ENCODE measurements around the gene CLIC5. TPM values are rescaled to one million over a fixed set of nuclear protein-coding genes. Genes with fewer than 3 reads are reported as not detected.

Gene CLIC5
- total RNA-seq, 4 donors from 2014 or later: 1.2 to 1.9 (median 1.4) TPM

DNA sequence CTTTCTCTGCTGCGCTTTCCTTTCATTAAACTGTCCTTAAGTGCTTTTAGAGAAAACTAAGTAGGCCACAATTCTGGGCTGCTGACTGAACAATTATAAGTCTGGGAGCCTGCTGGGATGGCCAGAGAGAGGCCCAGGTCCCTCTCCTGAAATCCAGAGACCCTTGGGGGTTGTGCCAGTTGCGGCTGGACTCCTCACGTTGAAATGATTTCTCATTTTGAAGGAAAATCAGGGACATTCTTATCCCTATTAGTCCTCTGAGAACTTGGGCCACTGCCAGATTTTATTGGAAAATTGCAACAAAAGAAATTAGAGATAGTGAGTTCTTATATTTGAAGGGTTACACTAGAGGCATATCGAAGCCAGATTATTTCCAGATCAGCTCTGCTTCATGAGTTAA, 145.1 kb downstream of the CLIC5 start:
- H3K4me3 ChIP-seq (ENCODE audit: low read depth, poor library complexity, severe bottlenecking): no peak overlapping the region
- 74 to 75% methylated on average over 4 of the region's 4 CpGs for WGBS, 2 donors
- no peak for DNase-seq (ENCODE audit: low spot score in 2 of 2)
- TF ChIP-seq, protein P1, sequence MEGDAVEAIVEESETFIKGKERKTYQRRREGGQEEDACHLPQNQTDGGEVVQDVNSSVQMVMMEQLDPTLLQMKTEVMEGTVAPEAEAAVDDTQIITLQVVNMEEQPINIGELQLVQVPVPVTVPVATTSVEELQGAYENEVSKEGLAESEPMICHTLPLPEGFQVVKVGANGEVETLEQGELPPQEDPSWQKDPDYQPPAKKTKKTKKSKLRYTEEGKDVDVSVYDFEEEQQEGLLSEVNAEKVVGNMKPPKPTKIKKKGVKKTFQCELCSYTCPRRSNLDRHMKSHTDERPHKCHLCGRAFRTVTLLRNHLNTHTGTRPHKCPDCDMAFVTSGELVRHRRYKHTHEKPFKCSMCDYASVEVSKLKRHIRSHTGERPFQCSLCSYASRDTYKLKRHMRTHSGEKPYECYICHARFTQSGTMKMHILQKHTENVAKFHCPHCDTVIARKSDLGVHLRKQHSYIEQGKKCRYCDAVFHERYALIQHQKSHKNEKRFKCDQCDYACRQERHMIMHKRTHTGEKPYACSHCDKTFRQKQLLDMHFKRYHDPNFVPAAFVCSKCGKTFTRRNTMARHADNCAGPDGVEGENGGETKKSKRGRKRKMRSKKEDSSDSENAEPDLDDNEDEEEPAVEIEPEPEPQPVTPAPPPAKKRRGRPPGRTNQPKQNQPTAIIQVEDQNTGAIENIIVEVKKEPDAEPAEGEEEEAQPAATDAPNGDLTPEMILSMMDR (IDR thresholded peaks at IDR 0.05): no peak
- TF ChIP-seq POLR2A (IDR thresholded peaks at IDR 0.05): no peak
- intact Hi-C loops (cut with DNase I; ENCODE audit: low total_unique reads): no loop called here

DNA sequence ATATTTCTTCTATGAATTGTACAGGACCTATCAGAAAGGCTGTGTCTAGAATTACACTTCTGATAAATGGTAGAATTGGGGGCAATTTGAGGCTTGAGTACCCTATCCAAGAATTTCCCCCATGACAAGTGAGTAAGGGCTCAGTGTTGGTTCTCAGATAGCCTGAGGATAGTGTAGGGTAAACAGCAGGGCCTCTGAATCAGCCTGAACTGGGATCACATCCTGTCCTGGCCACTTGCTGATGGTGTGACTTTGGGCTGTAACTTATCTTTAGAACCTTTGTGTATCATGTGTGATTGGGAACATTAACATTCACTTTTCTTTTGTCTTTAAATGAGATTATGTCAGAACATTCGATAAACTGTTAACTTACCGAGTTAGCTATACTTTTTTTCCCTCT, 151.0 kb downstream of the CLIC5 start:
- no peak for TF ChIP-seq POLR2A (IDR thresholded peaks at IDR 0.05)
- TF ChIP-seq, protein P1 (IDR thresholded peaks at IDR 0.05): no peak
- H3K4me3 ChIP-seq (ENCODE audit: low read depth, poor library complexity, severe bottlenecking): no peak overlapping the region
- no peak for DNase-seq (ENCODE audit: low spot score in 2 of 2)
- WGBS, 2 donors: 92 to 95% methylated on average over 2 of the region's 2 CpGs
- intact Hi-C loops (cut with DNase I; ENCODE audit: low total_unique reads): no loop called here

DNA sequence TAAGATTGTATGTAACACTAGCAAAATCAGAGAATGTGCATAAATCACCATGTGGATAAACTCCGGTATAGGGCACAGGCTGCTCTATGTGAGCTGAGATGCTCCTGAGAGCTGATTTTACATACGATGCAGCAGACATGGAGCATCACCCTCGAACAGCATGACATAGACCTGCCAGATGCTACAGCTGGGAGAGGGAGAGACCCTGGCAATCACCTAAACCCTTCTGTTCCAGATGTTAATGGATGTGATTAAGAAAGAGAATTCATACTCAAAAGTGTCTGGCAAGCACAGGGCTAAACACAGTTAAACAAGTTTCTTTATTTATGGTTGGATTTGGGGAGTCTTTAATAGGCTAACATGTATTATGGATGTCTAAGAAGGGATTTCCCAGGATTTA, 157.0 kb downstream of the CLIC5 start:
- intact Hi-C loops (cut with DNase I; ENCODE audit: low total_unique reads): no loop called here
- no peak overlapping the region for H3K4me3 ChIP-seq (ENCODE audit: low read depth, poor library complexity, severe bottlenecking)
- WGBS, 2 donors: 52 to 61% methylated on average over 3 of the region's 3 CpGs
- no peak for DNase-seq (ENCODE audit: low spot score in 2 of 2)
- no peak for TF ChIP-seq POLR2A (IDR thresholded peaks at IDR 0.05)
- TF ChIP-seq, protein P1 (IDR thresholded peaks at IDR 0.05): no peak

DNA sequence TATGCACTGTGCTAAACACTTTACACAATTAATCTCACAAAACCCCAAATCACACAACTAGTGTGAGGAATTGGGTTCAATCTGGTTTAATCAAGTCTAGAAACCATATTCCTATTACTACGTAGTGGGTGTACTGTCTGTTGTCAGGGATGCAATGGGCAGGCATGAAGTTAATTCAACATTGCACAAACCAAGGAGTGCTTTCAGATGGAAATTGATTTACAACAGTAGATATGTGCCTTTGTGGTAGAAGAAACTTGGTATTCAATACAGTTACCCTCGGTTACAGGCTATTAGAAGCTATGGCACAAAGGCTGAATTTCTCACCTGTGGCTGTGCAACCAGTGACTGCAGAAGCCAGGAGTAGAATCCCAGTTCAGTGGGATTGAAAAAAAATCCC, 157.8 kb downstream of the CLIC5 start:
- WGBS, 2 donors: 72 to 82% methylated on average over 2 of the region's 2 CpGs
- DNase-seq (ENCODE audit: low spot score in 2 of 2): no peak
- no peak overlapping the region for H3K4me3 ChIP-seq (ENCODE audit: low read depth, poor library complexity, severe bottlenecking)
- intact Hi-C loops (cut with DNase I; ENCODE audit: low total_unique reads): no loop called here
- TF ChIP-seq, protein P1 (IDR thresholded peaks at IDR 0.05): no peak
- TF ChIP-seq POLR2A (IDR thresholded peaks at IDR 0.05): no peak

- no peak overlapping the region for H3K4me3 ChIP-seq (ENCODE audit: low read depth, poor library complexity, severe bottlenecking)
- DNase-seq (ENCODE audit: low spot score in 2 of 2): peak in 1 of 2 donors; percentile 35
- no peak for TF ChIP-seq POLR2A (IDR thresholded peaks at IDR 0.05)
- TF ChIP-seq, protein P1 (IDR thresholded peaks at IDR 0.05): no peak
- intact Hi-C loops (cut with DNase I; ENCODE audit: low total_unique reads): no loop called here
- 68 to 75% methylated on average over 3 of the region's 3 CpGs for WGBS, 2 donors
These were observed 159.8 kb downstream of the CLIC5 start for GRCh38 chr6:45855642-45856394.
